ENCODE results near the gene DNM3. TPM values are rescaled to one million over a fixed set of nuclear protein-coding genes. Genes with fewer than 3 reads are reported as not detected.

DNM3 gene
- total and polyA plus RNA-seq, 2 of the 8 experiments (the other 6 are each of a cell fraction or from before 2014, with no cell fraction given), result 2.0 to 8.5 TPM

DNA sequence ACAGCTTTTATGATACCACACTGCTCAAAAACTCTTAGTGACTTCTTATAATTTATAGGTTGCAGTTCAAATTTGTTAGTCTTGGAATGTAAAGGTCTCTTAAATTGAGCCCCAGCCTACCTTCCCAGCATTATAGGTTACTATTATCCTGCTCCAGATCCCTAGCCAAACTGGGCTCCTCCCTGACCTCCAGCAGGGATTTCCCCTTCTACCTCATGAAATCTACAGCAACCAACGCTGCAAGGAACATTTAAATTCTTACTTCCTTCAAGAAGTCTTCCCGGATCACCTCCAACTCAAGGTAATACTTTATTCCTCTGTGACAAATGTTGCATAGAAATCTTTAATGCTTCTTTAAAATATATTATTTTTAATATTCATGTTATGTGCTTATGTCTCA is 324.1 kb downstream of the DNM3 start:
- Histone ChIP-seq H2AFZ (ENCODE audit: low read length) (no peak overlapping the region), H3K4me3 (ENCODE audit: extremely low read depth in 1 of 4, insufficient read depth in 2 of 4, low read depth in 3 of 4, low read length in 4 of 4) (no peak overlapping the region), H4K5ac (ENCODE audit: insufficient read length, low read depth, low read length) (no peak overlapping the region), H2BK5ac (ENCODE audit: low read depth, low read length) (no peak overlapping the region), H3K27ac (ENCODE audit: low read depth, low read length) (no peak overlapping the region), H2BK15ac (ENCODE audit: low read length) (no peak overlapping the region), H3K23me2 (ENCODE audit: low read depth, low read length) (no peaks in the 10 kb centered on the region), H3K23ac (ENCODE audit: insufficient read length) (no peak overlapping the region), H3K56ac (replicated peaks; ENCODE audit: insufficient read length, low read depth, low read length) (no peak overlapping the region), H2BK20ac (ENCODE audit: low read length) (no peak overlapping the region), H3K4me2 (ENCODE audit: insufficient read depth in 1 of 2, low read depth in 2 of 2, low read length in 2 of 2) (no peak overlapping the region), H3K27me3 (replicated peaks in 1 of 4; ENCODE audit: control insufficient read depth in 3 of 4, extremely low read depth in 1 of 4, insufficient read depth in 3 of 4, low read length in 3 of 4) (no peaks in the 10 kb centered on the region), H4K91ac (replicated peaks; ENCODE audit: insufficient read length, low read length) (no peak overlapping the region), H2AK5ac (ENCODE audit: low read depth, low read length) (no peak overlapping the region), H3K18ac (ENCODE audit: extremely low read depth, low read length) (no peak overlapping the region), H3K36me3 (ENCODE audit: control insufficient read depth in 2 of 4, insufficient read depth in 4 of 4, low read length in 3 of 4) (no peaks in the 10 kb centered on the region), H4K8ac (ENCODE audit: extremely low read depth, insufficient read depth, low read length) (no peak overlapping the region), H2BK120ac (replicated peaks; ENCODE audit: low read depth, low read length) (no peak overlapping the region), H3K4ac (replicated peaks; ENCODE audit: insufficient read length, low read depth, low read length) (no peak overlapping the region), H3K4me1 (replicated peaks in 1 of 4; ENCODE audit: control insufficient read depth in 3 of 4, insufficient read depth in 4 of 4, low read length in 3 of 4) (no peaks in the 10 kb centered on the region), H3K14ac (ENCODE audit: insufficient read length) (no peak overlapping the region), H3K9me3 (ENCODE audit: insufficient read depth in 2 of 2, low read depth in 1 of 2, low read length in 1 of 2) (no peaks in the 10 kb centered on the region), H3K79me2 (ENCODE audit: control insufficient read depth in 1 of 2, insufficient read depth in 2 of 2, low read length in 2 of 2) (no peaks in the 10 kb centered on the region), H3K79me1 (ENCODE audit: low read depth, low read length) (no peaks in the 10 kb centered on the region), H3K9ac (replicated peaks in 1 of 4; ENCODE audit: extremely low read depth in 1 of 4, low read depth in 3 of 4, low read length in 3 of 4) (no peak overlapping the region), H4K20me1 (replicated peaks in 1 of 2; ENCODE audit: control insufficient read depth in 1 of 2, insufficient read depth in 2 of 2, low read length in 2 of 2) (no peaks in the 10 kb centered on the region), H2BK12ac (ENCODE audit: low read depth, low read length) (no peak overlapping the region)
- FAIRE-seq (no peak), DNase-seq (ENCODE audit: low read depth in 1 of 2, low spot score in 2 of 2) (no peak)
- POLR2A ChIA-PET (ENCODE audit: partially characterized antibody), result no interaction called here
- CTCF ChIA-PET (ENCODE audit: partially characterized antibody), result interaction anchor here (0.5 to 1.3 kb wide), 5 partner anchors 16 to 233 kb away, joined by 3 read pairs; no protein-coding TSS in a partner anchor
- TF ChIP-seq CBX8 (IDR thresholded peaks at IDR 0.05; ENCODE audit: borderline replicate concordance, low read depth, low read length) (no peak), NRF1 (IDR thresholded peaks at IDR 0.05; ENCODE audit: low read depth, low read length) (no peak), RNF2 (IDR thresholded peaks at IDR 0.05; ENCODE audit: borderline replicate concordance, low read depth, low read length, missing control alignments, poor library complexity, severe bottlenecking) (no peak), SIN3A (conservative IDR thresholded peaks at IDR 0.05 in 1 of 2, IDR thresholded peaks at IDR 0.05 in 1 of 2; ENCODE audit: low read depth in 1 of 2, low read length in 2 of 2) (no peak), FOSL1 (IDR thresholded peaks at IDR 0.05; ENCODE audit: insufficient read depth, low read depth, low read length) (no peak), SP2 (IDR thresholded peaks at IDR 0.05; ENCODE audit: low read length) (no peak), SUZ12 (IDR thresholded peaks at IDR 0.05; ENCODE audit: low read length) (no peak), BCL11A (IDR thresholded peaks at IDR 0.05; ENCODE audit: low read depth in 2 of 2, low read length in 2 of 2) (no peak), TBP (IDR thresholded peaks at IDR 0.05; ENCODE audit: low read depth, low read length) (no peak), CTBP2 (IDR thresholded peaks at IDR 0.05; ENCODE audit: borderline replicate concordance, insufficient read depth, insufficient read length, low read length) (no peak), SIRT6 (IDR thresholded peaks at IDR 0.05; ENCODE audit: low read length) (no peak), TCF12 (IDR thresholded peaks at IDR 0.05; ENCODE audit: low read depth, low read length) (no peak), CEBPB (IDR thresholded peaks at IDR 0.05; ENCODE audit: low read depth, low read length) (no peak)
- TF ChIP-seq, protein P1, sequence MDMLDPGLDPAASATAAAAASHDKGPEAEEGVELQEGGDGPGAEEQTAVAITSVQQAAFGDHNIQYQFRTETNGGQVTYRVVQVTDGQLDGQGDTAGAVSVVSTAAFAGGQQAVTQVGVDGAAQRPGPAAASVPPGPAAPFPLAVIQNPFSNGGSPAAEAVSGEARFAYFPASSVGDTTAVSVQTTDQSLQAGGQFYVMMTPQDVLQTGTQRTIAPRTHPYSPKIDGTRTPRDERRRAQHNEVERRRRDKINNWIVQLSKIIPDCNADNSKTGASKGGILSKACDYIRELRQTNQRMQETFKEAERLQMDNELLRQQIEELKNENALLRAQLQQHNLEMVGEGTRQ (IDR thresholded peaks at IDR 0.05; ENCODE audit: low read length), result no peak
- WGBS, 2 experiments (ENCODE audit: extremely low coverage in 1 of 2, insufficient coverage in 1 of 2, insufficient read length in 1 of 2, insufficient replicate concordance in 2 of 2, low coverage in 1 of 2, low lambda C conversion rate in 2 of 2, missing lambda C conversion rate in 1 of 2), result 71% methylated on average over 2 of the region's 2 CpGs; no CpG with 5 or more reads in 1 of the 2 experiments

Data from H1 (cell line).